Activated CD4-positive, CD25-positive, alpha-beta regulatory T cell (primary cell): ENCODE data around the gene AFAP1.

Experiments used
- DNase-seq, 4 experiments: peaks; one replicate each; lab custom pipeline; 2025; lab: John Stamatoyannopoulos, UW

AFAP1 gene

GRCh38 chr4:7755561-7755960 lies 184.1 kb downstream of the AFAP1 start:
- no peak for DNase-seq

DNA sequence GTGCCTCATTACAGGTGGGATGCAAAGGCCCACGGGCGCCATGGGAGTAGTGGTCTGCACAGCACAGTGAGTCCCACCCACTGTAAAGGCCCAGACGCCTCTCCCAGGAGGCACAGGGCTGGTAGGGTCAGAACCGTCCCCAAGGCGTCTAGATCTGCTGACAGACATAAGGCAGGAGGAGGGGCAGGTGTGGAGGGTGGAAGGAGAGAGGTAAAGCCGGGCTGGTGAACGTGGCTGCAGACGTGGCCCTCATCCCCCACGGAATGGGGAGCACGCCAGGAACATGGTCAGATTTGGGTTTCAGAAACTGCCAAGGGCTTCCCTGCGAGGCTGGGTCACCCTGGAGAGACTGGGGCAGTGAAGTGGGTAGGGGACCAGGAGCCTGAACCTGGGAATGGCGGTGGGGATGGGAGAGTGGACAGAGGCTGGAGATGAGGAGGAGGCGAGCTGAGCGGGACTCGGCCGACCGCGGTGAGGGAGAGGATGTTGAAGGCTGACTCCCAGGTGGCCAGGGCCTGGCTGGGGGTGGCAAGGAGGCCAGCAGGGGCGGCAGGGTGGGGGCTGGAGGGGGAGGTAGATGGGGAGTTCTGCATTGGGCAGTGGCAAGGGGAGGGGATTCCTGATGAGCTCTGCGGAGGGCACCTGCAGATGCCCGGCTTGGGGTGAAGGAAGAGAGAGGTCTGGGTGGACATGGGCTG lies 184.9 kb downstream of the AFAP1 start:
- DNase-seq = no peak

DNA sequence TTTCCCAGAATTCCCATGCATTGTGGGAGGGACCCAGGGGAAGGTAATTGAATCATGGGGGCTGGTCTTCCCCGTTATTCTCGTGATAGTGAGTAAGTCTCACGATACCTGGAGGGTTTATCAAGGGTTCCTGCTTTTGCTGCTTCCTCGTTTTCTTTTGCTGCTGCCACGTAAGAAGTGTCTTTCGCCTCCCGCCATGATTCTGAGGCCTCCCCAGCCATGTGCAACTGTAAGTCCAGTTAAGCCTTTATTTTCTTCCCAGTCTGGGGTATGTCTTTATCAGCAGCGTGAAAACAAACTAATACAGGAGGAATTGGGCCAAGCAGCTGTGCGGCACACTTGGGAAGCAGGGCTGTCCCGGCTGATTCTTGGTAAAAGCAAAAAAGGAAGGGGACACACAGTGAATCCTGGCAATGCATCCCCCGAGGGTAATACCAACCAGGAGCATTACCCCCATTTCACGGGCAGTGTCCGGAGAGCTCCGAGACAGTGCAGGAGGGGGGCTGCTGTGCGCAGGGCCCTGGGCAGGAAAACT lies 185.7 kb downstream of the AFAP1 start:
- no peak for DNase-seq

- no peak for DNase-seq
These were observed 186.4 kb downstream of the AFAP1 start for GRCh38 chr4:7753271-7753670.

DNA sequence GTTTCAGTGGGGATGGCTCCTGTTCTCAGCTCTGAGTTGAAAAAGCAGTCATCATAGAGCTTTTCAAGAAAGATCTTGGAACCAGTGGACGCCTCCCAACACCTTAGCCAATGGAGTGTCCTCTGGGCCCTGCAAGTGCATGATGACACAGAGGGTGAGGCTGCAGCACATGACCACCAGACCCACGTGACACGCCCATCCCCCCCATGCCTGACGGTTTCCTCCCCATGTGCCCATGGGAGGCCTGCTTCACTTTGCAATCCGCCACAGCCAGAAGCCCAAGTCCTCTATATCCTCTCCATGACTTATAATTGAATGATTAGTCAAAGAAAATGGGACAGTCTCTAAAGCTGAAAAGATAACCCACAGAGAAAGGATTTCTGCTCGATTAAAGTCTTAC lies 187.0 kb downstream of the AFAP1 start:
- no peak for DNase-seq

- DNase-seq = no peak
These were observed 188.7 kb downstream of the AFAP1 start for GRCh38 chr4:7750972-7751371.

DNA sequence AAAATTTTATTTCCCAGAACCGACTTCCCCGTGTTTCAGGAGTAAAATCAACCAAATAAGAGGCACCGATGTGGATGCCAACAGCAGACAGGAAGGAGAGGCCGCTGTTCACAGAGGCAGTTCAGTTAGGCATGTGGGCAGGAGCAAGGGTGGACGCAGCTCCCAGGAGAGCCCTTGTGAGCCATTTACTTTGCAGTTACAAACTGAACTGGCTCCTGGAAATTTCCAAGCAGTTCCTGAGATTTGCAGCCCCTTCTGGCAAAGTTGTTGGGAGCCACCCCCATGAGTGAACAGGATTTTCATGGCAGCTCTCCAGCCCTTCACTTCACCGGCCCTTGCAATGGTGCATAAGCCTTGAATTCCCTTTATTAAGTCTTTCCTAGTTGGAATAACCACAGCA lies 189.1 kb downstream of the AFAP1 start:
- DNase-seq = no peak

- DNase-seq = no peak
These were observed 192.1 kb downstream of the AFAP1 start for GRCh38 chr4:7747566-7747965.

DNA sequence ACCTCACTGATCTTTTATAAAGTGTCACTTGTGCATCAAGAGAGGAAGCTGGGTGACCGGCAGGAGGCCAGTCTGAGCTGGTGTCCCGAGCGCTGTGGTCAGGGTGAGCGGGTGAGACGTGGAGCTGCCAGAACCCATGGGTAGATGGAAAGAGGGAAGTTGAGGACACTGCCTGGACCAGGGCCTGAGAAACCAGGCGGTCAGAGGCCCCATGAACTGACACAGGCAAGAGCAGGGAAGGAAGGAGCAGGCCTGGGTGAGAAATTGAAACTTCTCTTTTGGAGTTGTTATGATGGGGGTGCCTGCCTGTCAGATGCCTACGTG lies 192.6 kb downstream of the AFAP1 start:
- no peak for DNase-seq

- no peak for DNase-seq
These were observed 193.2 kb downstream of the AFAP1 start for GRCh38 chr4:7746351-7747061.

DNA sequence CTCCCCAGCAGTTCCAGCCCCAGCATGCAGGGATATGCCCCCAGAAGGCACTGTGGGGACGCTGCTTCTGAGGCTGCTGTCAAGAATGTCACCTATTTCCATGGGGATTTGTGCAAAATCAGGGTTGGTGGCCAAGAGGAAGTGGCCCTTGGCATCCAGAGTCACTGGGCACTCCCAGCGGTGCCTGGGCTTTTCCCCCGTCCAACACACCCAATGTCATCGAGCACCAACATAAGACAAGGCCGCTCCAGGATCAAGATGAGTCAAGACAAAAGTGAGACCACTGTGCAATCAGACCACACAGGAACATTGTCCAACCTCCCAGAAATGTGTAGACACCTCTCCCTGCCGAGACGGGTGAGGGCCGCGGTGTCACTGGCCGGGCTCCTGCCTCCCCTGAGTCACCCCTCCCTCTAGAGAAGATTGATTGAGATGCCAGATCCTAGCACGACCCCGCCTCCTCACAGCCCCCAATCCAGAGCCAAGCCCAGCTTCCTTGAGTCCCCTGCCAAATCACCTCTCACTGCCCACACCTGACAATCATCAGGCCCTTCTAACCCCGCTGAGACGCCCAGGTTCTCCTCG lies 194.3 kb downstream of the AFAP1 start:
- DNase-seq = no peak

DNA sequence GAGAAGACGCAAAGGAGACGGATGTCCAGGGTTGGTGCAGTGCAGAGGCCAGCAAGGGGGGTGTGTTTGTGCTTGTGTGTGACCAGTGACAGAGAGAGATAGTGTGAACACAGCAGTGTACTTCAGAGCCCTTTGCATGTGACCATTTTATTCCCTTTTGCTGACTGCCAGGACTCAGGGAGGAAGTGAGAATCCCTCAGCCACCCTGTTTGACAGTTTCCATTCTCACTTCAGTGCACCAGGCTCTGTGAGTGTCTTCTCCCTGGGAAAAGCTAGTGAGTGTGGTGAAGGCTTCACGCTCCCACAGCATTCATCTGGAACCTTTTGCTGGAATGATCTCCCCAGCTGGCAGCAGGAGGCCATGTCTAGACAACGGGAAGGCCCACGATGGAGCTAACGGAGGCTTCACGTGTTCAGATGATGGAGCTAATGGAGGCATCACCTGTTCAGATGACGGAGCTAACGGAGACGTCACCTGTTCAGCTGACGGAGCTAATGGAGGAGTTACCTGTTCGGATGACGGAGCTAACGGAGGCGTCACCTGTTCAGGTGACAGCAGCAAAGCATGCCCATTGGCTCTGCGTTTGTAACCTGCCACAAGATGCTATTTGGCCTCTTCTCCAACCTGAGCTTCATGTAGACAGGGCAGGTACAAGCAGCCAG lies 195.4 kb downstream of the AFAP1 start:
- DNase-seq = no peak

DNA sequence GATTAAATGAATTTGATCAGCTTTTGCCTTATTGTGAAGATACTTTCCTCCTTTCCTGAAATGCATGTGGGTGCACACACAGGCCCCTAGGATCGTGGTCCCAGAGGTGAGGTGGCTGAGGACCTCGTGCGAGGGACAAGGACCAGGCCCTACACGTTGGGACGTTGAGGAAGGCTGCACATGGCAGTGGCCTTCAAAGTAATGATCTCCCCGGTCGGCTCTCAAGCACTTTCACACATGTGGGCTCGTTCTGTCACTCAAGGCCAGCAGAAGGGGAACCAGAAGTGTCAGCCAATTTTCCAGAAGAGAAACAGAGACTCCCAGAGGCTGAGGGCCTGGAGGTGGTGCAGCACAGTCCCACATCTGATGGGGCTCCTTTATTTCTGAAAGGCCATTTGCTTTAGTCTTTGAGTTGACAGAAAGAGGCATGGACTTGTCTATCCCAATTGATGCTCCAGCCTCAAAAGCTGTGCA lies 196.8 kb downstream of the AFAP1 start:
- DNase-seq = no peak

GRCh38 chr4:7741946-7742806 lies 197.5 kb downstream of the AFAP1 start:
- DNase-seq = no peak

GRCh38 chr4:7740866-7741525 lies 198.7 kb downstream of the AFAP1 start:
- DNase-seq = no peak

DNA sequence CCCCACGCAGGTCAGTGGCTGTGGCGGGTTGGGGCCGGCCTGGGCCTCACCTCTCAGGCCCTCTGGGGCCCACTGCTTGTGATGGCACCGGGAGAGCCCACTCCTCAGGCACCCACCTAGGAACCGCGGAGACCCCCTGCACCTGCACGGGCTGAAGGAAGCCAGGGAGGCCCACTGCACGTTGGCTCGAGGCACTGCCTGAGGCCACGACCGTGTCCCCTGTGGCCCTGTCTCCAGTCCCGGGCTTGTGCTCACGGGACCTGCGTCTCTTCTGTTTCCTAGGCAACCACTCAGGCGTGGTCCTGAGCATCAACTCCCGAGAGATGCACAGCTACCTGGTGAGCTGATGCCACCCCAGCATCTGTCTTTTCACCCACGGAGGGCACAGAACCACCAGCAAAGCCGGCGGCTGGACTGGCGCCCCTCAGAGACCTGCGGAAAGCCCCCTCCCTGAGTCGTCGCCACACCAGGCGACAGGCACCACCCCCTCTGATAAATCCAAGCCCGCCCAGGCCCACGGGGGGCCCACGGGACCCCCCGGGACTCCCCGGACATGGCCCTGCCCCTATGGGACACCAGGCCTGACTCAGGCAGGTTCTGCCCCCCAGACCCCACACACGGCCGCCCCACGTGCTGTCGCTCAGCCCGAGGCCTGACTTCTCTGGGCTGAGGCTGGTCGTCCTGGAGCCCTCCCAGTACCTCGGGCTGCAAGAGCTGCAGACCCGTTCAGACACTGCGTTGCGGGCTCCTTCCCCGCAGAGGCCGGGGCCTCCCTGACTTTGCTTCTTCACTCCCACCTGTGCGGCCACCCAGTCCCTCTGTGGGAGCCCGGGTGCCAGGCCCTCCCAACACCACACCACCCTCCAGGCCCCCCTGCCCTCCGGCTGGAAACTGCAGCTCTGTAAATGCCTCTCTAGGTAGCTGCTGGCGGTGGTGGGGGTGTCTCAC lies 199.5 kb downstream of the AFAP1 start:
- no peak for DNase-seq

DNA sequence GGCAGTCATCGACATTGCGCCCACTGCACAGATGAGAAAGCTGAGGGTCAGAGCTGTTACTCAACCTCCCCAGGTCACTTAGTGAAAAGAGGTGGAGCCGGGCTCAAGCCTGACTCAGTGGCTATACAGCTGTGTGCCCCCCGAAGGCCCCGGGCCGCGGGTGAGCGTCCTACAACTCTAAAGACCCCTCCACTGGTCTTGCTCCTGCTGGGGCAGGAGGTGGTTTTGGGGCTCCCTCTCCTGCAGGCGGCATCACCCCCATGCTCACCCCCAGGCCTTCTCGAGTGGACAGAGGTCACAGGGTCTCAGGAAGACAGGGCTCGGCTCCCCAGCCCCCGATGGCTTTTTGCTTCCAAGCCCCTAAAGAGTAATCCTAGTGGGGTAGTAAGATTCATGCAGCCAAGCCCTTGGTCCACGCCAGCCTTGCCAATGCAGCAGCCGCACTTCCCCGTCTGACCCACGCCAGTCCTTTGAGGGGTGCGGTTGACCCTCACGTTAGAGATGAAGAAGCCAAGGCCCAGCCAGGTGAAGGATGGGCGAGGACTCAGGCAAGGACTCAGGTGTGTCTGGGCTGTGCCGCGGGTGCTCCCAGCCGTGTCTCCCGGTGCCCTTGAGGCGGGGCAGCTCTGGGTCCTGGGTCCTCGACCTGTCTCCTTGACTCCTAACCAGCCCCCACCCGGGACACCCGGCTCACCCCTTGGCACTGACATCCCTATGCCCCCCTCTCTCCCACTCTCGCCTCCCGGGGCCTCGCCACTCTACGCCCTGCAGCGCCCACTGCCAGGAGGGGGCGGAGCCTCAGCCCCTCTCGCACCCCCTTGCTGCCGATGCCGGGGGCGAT lies 200.4 kb downstream of the AFAP1 start:
- no peak for DNase-seq

DNA sequence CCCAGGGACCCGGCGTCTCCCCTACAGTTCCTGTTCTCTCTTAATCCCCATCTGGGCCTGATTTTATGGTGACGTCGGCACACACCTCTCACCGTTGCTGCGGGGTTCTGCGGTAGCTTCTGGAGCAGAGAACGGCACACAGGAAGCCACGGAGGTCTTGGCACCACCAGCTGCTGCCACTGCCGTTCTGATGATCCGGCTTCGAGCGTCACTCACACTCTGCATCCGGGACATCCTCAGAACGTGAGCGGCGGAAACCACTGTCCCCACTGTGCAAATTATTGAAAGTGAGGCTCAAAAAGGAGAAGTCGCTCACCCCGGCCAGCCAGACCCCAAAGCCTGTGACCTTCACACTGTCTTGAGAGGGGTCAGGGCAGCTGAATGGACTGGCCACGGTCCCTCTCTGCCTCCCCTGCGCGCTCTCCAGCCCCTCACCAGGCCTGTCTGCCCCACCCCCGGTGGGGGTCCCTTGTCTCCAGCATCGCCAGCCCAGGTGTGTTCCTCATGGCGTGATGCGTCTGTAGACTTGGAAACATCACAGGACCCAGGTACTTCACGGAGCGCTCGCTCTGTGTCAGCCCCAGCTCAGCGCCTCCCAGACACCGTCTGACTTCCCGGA lies 201.1 kb downstream of the AFAP1 start:
- DNase-seq = no peak
